HG03457 (cell line): ENCODE results near the gene BRSK2.

Experiments
- ATAC-seq: cut with Tn5 transposase; IDR thresholded peaks from one replicate; pipeline ENCODE4 v1.9.1; 2021; ENCODE audit warnings: moderate number of reproducible peaks; ENCODE audit not compliant: unreplicated experiment

Gene BRSK2

GRCh38 chr11:1395773-1396374 lies 6.1 kb downstream of the BRSK2 start:
- ATAC-seq = no peak

DNA sequence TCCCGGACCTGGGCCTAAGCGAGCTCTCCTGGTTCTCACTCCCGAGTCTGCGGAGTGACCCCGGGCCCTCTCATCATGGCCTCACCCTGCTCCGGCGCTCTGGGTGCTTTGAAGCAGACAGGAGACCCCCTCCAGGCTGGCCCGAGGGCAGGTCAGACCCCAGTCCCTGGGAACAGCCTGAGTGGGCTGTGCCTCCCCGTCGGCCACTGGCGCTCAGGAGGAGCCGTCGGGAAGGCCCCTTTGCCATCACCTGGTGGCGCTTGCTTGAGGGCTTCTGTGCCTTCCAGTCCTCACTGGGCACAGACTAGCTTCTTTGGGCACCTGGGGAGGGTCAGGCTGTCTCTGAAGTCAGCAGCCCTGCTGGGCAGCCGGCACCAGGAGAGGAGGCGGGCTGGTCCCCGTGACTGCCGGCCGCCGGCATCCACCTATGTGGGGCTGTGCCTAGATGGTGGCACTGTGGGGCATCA lies 6.7 kb downstream of the BRSK2 start:
- ATAC-seq = no peak

DNA sequence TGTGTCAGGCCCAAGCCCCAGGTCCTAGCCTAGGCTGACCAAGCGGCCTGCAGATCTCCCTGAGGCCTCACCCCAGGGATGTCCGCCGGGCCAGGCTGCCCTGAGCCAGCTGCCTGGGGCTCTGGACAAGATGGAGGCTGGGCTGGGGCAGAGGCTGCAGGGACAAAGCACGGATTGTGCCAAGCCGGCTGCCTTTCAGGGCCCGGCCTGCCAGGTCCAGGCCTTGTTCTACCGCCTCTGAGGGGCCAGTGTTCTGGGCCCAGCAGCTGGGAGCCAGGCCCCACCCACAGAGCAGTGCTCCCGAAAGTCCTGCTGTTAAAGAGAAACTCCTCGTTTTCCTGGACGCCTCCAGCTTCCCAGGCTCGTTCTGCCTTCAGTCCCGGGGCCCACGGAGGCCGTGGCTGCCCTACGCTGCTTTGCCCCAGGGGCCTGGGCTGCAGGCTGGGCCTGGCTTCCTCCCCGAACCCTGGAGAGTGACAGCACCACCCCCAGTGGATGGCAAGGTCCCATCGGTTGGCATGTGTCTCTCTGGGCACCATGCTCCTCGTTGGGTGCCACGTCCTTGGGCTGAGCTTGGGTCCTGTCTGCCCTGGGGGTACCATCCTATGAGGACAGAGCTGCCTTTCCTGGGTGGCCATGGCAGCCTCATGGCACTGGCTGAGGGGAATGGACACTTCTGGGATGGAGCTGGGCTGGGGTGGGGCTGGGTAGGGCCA lies 7.6 kb downstream of the BRSK2 start:
- no peak for ATAC-seq

- ATAC-seq = no peak
Observed at GRCh38 chr11:1397862-1398527, 8.3 kb downstream of the BRSK2 start.

DNA sequence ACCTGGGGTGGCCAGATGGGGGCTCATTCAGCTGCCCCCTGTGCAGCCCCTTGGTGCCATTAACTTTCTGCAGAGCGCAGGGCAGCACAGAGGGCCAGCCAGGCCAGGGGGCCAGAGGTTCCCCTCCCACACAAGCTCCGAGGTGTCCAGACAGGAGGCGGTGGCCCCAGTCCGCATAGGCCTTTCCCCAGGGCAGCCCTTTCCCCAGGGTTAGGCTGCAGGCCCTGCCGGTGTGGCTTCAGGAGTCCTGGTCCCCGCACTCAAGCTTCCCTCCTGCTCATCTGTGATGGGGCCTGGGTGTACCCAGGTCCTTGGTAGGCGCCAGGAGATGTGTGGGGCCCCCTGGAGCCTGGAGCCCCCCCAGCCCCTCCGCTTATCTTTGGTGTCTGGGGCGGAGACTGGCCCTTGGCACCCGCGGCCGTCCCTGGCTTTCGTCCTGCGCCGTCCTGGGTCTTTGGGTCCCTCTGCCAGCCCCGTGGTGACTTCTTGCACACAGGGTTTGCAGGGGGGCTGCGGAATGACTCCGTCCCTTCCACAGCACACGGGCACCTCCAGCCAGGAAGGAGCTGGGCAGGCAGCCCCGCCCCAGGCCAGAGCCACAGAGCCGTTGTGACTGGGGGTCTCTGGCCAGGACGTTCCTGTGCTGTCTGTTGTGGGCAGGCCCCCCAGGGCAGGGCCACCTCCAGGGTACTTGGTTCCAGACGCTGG lies 8.9 kb downstream of the BRSK2 start:
- no peak for ATAC-seq

- no peak for ATAC-seq
Observed at GRCh38 chr11:1399386-1400316, 9.9 kb downstream of the BRSK2 start.

DNA sequence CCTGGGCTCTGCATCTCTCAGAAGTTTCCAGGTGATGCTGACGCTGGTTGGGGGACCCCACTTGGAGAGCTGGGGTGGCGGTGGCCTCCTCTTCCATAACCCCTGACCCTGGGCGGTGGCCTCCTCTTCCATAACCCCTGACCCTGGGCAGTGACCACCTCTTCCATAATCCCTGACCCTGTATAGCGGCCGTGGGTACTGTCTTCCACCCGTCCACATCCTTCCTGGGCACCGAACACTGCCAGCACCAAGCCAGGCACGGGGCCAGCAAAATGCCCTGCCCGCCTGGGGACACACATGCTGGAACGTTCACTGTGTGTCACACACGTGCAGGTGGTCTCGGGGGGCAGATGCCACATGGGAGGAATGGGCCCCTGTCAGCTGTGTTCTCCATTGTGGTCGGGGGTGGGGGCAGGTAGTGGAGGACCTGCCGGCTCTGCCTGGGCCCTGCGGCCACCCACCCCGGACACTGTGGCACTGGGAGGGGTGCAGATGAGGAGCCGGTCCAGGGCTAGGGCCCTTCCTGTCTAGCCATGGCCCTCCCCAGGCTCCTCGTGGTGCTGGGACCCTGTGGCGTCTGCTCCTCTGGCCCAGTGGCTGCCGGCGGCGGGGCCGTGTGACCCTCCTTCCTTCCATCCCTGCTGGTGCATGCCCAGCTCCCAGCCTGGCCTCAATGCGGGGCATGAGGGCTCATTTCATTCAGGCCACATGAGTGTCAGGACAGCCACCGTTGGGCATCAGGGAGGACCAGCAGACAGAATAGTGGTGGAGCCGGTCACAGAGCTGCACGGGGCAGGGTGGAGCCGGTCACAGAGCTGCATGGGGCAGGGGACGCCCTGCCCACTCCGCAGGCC lies 10.8 kb downstream of the BRSK2 start:
- no peak for ATAC-seq

- ATAC-seq = no peak
Observed at GRCh38 chr11:1401171-1401445, 11.4 kb downstream of the BRSK2 start.

GRCh38 chr11:1401656-1402221 lies 12.0 kb downstream of the BRSK2 start:
- no peak for ATAC-seq

GRCh38 chr11:1402355-1403077 lies 12.8 kb downstream of the BRSK2 start:
- no peak for ATAC-seq

DNA sequence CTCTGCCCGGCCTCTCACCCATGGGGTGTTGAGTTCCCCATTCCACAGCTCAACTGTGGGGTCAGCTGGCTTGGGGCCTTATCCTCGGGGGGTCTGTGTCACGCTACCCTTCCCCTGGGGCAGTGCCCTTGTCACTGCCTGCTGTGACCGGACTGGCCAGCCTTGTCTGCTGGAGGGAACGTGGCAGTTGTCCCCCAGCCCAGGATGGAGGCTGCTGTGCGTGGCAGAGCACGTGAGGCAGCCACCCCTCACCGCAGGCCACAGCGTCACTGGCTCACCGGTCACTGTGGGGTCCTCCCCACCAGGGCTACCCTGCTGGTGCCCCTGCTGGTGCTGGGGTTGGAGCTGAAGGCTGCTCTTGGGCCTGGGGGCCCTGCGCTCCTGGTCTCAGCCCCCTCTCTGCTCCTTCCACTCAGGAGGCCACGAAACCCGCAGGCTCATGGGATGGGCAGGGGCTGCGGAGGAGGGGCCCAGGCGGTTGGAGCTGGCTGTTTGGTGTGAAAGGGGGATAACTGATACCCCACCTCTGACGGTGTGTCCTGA lies 13.4 kb downstream of the BRSK2 start:
- ATAC-seq = no peak

- no peak for ATAC-seq
Observed at GRCh38 chr11:1403721-1404460, 14.2 kb downstream of the BRSK2 start.

DNA sequence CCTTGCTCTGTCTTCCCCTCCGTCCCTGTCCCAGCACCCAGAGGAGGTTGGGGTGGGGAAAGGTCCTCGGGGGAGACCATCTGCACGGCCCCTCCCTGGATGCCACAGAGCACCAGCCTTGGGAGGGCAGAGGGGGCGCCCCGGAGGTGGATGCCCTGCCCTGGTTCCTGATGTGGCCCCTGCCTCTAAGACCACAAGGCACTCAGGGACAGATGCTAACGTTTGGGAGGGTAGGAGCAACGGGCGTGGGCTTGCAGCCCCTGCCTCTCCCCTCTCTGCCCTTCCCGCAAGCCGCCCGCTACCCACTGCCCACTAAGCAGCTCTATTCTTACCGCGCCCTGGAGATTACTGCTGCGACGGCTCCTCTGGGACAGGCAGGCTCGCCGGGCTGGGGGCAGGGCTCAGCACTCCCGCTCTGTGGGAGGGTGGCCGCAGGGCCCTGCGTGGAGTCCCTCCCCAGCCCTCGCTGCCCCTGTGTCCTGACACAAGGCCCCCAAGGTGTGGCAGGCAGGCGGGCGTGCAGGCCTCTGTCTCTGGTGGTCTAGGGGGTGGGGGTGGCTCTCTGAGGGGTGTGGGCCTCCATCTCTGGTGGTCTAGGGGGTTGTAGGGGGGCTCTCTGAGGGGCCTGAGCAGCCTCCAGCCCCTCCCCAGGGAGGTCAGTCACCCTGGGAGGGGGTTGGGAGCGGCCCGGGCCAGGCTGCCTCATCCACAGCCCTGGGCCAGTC lies 14.9 kb downstream of the BRSK2 start:
- ATAC-seq = no peak

- no peak for ATAC-seq
Observed at GRCh38 chr11:1405186-1406020, 15.7 kb downstream of the BRSK2 start.

DNA sequence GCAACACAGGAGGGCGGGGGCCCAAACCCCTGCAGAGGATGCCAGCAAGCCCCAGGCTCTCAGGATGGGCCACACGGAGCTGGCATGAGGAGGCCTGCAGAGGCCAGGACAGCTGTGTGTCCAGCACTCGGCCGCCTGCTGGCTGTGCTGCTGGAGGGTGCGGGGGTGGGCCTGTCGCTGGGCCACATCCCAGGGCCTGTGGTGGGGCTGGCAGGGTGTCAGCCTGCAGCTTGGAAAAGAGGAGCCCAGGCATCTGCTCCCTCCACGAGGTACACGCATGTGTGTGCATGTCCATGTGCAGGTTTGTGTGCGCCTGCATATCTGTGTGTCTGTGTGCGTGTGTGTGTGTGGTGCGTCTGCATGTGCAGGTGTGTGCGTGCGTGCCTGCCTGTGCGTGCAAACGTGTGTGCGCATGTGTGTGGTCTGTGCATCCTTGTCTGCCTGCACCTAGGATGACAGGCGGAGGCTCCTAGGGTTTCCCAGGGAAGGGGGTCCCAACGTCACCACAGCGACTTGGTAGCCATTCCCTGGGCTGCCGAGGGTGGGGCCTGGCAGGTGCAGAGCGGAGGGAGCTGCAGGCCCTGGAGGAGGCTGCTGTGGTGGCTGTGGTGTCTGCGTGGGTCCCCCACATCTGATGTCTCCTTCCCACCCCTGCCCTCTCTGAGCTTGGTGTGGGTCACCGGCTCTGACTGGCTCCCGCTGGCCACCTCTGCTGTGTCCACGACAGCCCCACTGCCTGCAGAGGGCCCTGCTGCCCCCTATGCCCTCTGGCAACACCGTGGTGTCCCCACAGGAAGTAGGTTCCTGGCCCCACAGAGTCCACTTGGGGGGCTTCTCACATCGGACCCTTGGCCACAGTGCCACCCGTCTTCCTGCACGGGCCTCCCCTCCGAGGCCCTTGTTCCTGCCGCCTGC lies 17.1 kb downstream of the BRSK2 start:
- ATAC-seq = no peak
